GM23338 (cell line): ENCODE results near the gene TMEM250.

Experiments
- CTCF ChIP-seq, 2 experiments: fragments of 200-600 bp in 1 of 2; sonication (generic) in 1 of 2; conservative IDR thresholded peaks; 2 replicates each; pipeline versions ENCODE4 v1.5.1 to v1.6.1; 2016 to 2017; ENCODE audit warnings: antibody characterized with exemption in 2 of 2, low read depth in 2 of 2, mild to moderate bottlenecking in 2 of 2, moderate library complexity in 1 of 2
- EZH2phosphoT487 ChIP-seq: fragments of 200-600 bp; sonication (generic); IDR thresholded peaks from one replicate; pipeline ENCODE4 v1.8.1; 2018; ENCODE audit warnings: antibody characterized with exemption; ENCODE audit not compliant: unreplicated experiment
- POLR2AphosphoS5 ChIP-seq: IDR thresholded peaks from 2 replicates; pipeline ENCODE4 v1.6.1; 2016; ENCODE audit warnings: antibody characterized with exemption, low read depth

GRCh38 chr9:136132512-136133050, 13.9 kb upstream of the TMEM250 start:
- TF ChIP-seq EZH2phosphoT487 (no peak), CTCF (conservative IDR thresholded peaks at IDR 0.05; ENCODE audit: low read depth in 2 of 2) (no peak), POLR2AphosphoS5 (0 out of 2 replicates have a peak, but pooled peaks have one; percentile 16)
